ENCODE data around the gene RAB7B. TPM values are rescaled to one million over a fixed set of nuclear protein-coding genes. Genes with fewer than 3 reads are reported as not detected.

Gene RAB7B
- total and polyA plus RNA-seq, 2 of the 13 experiments (the other 11 are each of a cell fraction or from before 2014, with no cell fraction given) = 0.05 to 0.46 TPM

- WGBS (ENCODE audit: low lambda C conversion rate) = 34% methylated on average over 4 of the region's 4 CpGs
- no peaks in the 10 kb centered on the region for H3K4me1 ChIP-seq (ENCODE audit: insufficient read depth, low read length)
- CTCF ChIA-PET (ENCODE audit: low intra/inter-chr PET ratio, low total read pairs) = no interaction called here
- no peaks in the 10 kb centered on the region for H3K9me3 ChIP-seq (ENCODE audit: low read length)
- H4K20me1 ChIP-seq (ENCODE audit: insufficient read depth, low read length) = no peaks in the 10 kb centered on the region
- DNase-seq (ENCODE audit: low spot score) (no peak), FAIRE-seq (no peak), ATAC-seq (no peak)
- TF ChIP-seq RFX1 (IDR thresholded peaks at IDR 0.05) = no peak
- no peak for TF ChIP-seq MYPOP (CRISPR knock-in tag; IDR thresholded peaks at IDR 0.05)
- no peak for TF ChIP-seq ARNT (IDR thresholded peaks at IDR 0.05)
- no peak for TF ChIP-seq HMG20A (CRISPR knock-in tag; IDR thresholded peaks at IDR 0.05; ENCODE audit: borderline replicate concordance)
- intact Hi-C loops (cut with micrococcal nuclease; ENCODE audit: unreplicated experiment) = no loop called here
- in situ Hi-C loops (cut with HindIII; ENCODE audit: extremely low pct_ligation_motif_present, low pct_unique_long_range_greater_than_20kb) = no loop called here
- no peaks in the 10 kb centered on the region for H3K36me3 ChIP-seq (replicated peaks in 1 of 2; ENCODE audit: control insufficient read depth in 1 of 2, insufficient read depth in 2 of 2, low read length in 2 of 2)
- no peak overlapping the region for H3K9ac ChIP-seq (ENCODE audit: insufficient read depth, low read depth, low read length)
- H3K4me3 ChIP-seq (replicated peaks in 1 of 3; ENCODE audit: insufficient read depth in 1 of 3, low read depth in 2 of 3, low read length in 3 of 3) = no peak overlapping the region
- no peak overlapping the region for H2AFZ ChIP-seq (ENCODE audit: low read length)
- no peak overlapping the region for H3K27ac ChIP-seq (ENCODE audit: extremely low read length, insufficient read depth, low read length)
- no peaks in the 10 kb centered on the region for H3K79me2 ChIP-seq (ENCODE audit: insufficient read depth, low read length)
- POLR2A ChIA-PET = no interaction called here
- no peak overlapping the region for H3K4me2 ChIP-seq (ENCODE audit: low read depth, low read length)
- H3K27me3 ChIP-seq (ENCODE audit: control insufficient read depth in 1 of 2, insufficient read depth in 2 of 2, low read length in 2 of 2) = 0 out of 5 replicates have a peak, but pooled peaks cover 0 to 3% of the 10 kb centered on the region in 2 experiments
- no TSS peak for BruUV-seq (replicated peaks)
Measured at GRCh38 chr1:205994346-205994745, 8.8 kb downstream of the RAB7B start.

- no TSS peak for BruUV-seq (replicated peaks)
- H3K4me1 ChIP-seq (ENCODE audit: insufficient read depth, low read length) = no peaks in the 10 kb centered on the region
- WGBS (ENCODE audit: low lambda C conversion rate) = 43% methylated on average over 1 of the region's 1 CpG
- ATAC-seq (no peak), DNase-seq (ENCODE audit: low spot score) (no peak), FAIRE-seq (no peak)
- no peaks in the 10 kb centered on the region for H3K9me3 ChIP-seq (ENCODE audit: low read length)
- intact Hi-C loops (cut with micrococcal nuclease; ENCODE audit: unreplicated experiment) (no loop called here), in situ Hi-C loops (cut with HindIII; ENCODE audit: extremely low pct_ligation_motif_present, low pct_unique_long_range_greater_than_20kb) (no loop called here)
- H4K20me1 ChIP-seq (ENCODE audit: insufficient read depth, low read length) = no peaks in the 10 kb centered on the region
- TF ChIP-seq ZNF263 (CRISPR knock-in tag; IDR thresholded peaks at IDR 0.05) (no peak), HHEX (CRISPR knock-in tag; IDR thresholded peaks at IDR 0.05) (no peak), RFXAP (CRISPR knock-in tag; IDR thresholded peaks at IDR 0.05; ENCODE audit: borderline replicate concordance) (no peak), ZBTB49 (CRISPR knock-in tag; IDR thresholded peaks at IDR 0.05; ENCODE audit: borderline replicate concordance) (no peak), TFE3 (CRISPR knock-in tag; IDR thresholded peaks at IDR 0.05) (no peak), ZZZ3 (CRISPR knock-in tag; IDR thresholded peaks at IDR 0.05; ENCODE audit: borderline replicate concordance) (no peak), SMARCE1 (IDR thresholded peaks at IDR 0.05; ENCODE audit: borderline replicate concordance) (no peak), CBX5 (CRISPR knock-in tag; IDR thresholded peaks at IDR 0.05; ENCODE audit: borderline replicate concordance) (no peak), KLF12 (CRISPR knock-in tag; IDR thresholded peaks at IDR 0.05; ENCODE audit: borderline replicate concordance) (no peak)
- H3K9ac ChIP-seq (ENCODE audit: insufficient read depth, low read depth, low read length) = no peak overlapping the region
- no peak overlapping the region for H3K4me2 ChIP-seq (ENCODE audit: low read depth, low read length)
- H3K36me3 ChIP-seq (replicated peaks in 1 of 2; ENCODE audit: control insufficient read depth in 1 of 2, insufficient read depth in 2 of 2, low read length in 2 of 2) = no peaks in the 10 kb centered on the region
- no peak overlapping the region for H3K4me3 ChIP-seq (replicated peaks in 1 of 3; ENCODE audit: insufficient read depth in 1 of 3, low read depth in 2 of 3, low read length in 3 of 3)
- H2AFZ ChIP-seq (ENCODE audit: low read length) = no peak overlapping the region
- no peaks in the 10 kb centered on the region for H3K79me2 ChIP-seq (ENCODE audit: insufficient read depth, low read length)
- CTCF ChIA-PET (ENCODE audit: low intra/inter-chr PET ratio, low total read pairs) = no interaction called here
- no peak overlapping the region for H3K27ac ChIP-seq (ENCODE audit: extremely low read length, insufficient read depth, low read length)
- peaks cover 0 to 9% of the 10 kb centered on the region in 2 experiments; a peak in 2 of 5 replicates for H3K27me3 ChIP-seq (ENCODE audit: control insufficient read depth in 1 of 2, insufficient read depth in 2 of 2, low read length in 2 of 2)
- POLR2A ChIA-PET = no interaction called here
Measured at GRCh38 chr1:205993068-205993467, 10.1 kb downstream of the RAB7B start.
